K562 (cell line): Measurements from ENCODE around the gene ECE2. TPM values are rescaled to one million over a fixed set of nuclear protein-coding genes. Genes with fewer than 3 reads are reported as not detected.

ENCODE experiments used
- ADNP ChIP-seq: fragments of 200-800 bp; sonication (Bioruptor generic); IDR thresholded peaks from 2 replicates; pipeline ENCODE4 v1.6.1; 2016; ENCODE audit warnings: missing genetic modification characterization, missing compliant biosample characterization
- AFF4 ChIP-seq: sonication (generic); formaldehyde crosslinking; IDR thresholded peaks from 2 replicates; pipeline ENCODE4 v1.8.0; 2023; ENCODE audit warnings: mild to moderate bottlenecking, missing genetic modification reagents
- E4F1 ChIP-seq: fragments of 250-450 bp; sonication (Bioruptor Pico); IDR thresholded peaks from 2 replicates; pipeline ENCODE4 v1.5.0; 2021; ENCODE audit warnings: mild to moderate bottlenecking, borderline replicate concordance
- ETV6 ChIP-seq, 3 experiments: fragments of 150-350 bp in 1 of 3; sonication (generic) in 1 of 3; formaldehyde crosslinking in 1 of 3; IDR thresholded peaks; 2 replicates each; pipeline versions ENCODE4 v1.6.1 to v1.8.0; 2014 to 2022; ENCODE audit warnings: borderline replicate concordance in 2 of 3, low read depth in 2 of 3, antibody characterized with exemption in 1 of 3, low read length in 1 of 3, mild to moderate bottlenecking in 1 of 3, missing genetic modification reagents in 1 of 3
- FOXP1 ChIP-seq: sonication (generic); formaldehyde crosslinking; IDR thresholded peaks from 2 replicates; pipeline ENCODE4 v1.8.0; 2022; ENCODE audit warnings: mild to moderate bottlenecking, missing genetic modification reagents
- GTF2F1 ChIP-seq: IDR thresholded peaks from 2 replicates; pipeline ENCODE4 v1.6.1; 2011; ENCODE audit warnings: low read depth, low read length, improper control_type of control experiment
- HSF4 ChIP-seq: fragments of 250-450 bp; sonication (Bioruptor Pico); IDR thresholded peaks from 2 replicates; pipeline ENCODE4 v2.1.2; 2022; ENCODE audit warnings: mild to moderate bottlenecking, moderate library complexity, borderline replicate concordance
- KAT8 ChIP-seq: fragments of 450-650 bp; IDR thresholded peaks from 2 replicates; pipeline ENCODE4 v1.6.1; 2016; ENCODE audit warnings: low read depth, mild to moderate bottlenecking
- KLF10 ChIP-seq: fragments of 250-450 bp; sonication (Bioruptor Pico); IDR thresholded peaks from 2 replicates; pipeline ENCODE4 v1.6.1; 2021; ENCODE audit warnings: matching md5 sums
- POLR3G ChIP-seq: IDR thresholded peaks from 2 replicates; pipeline ENCODE4 v1.6.1; 2011; ENCODE audit not compliant: insufficient read length, insufficient replicate concordance; ENCODE audit errors: extremely low read depth
- PRPF4 ChIP-seq: fragments of 200-400 bp; formaldehyde crosslinking; IDR thresholded peaks from one replicate; pipeline ENCODE4 v1.6.1; 2017; ENCODE audit warnings: low read length, low read depth, mild to moderate bottlenecking; ENCODE audit not compliant: insufficient read depth, poor library complexity, severe bottlenecking
- SRSF9 ChIP-seq: fragments of 200-400 bp; formaldehyde crosslinking; IDR thresholded peaks from 2 replicates; pipeline ENCODE4 v1.6.1; 2017; ENCODE audit warnings: low read depth, low read length, borderline replicate concordance
- TCF7L2 ChIP-seq: fragments of 150-350 bp; IDR thresholded peaks from 2 replicates; pipeline ENCODE4 v1.6.1; 2016; ENCODE audit warnings: low read depth, mild to moderate bottlenecking, low read length, moderate library complexity
- ZC3H11A ChIP-seq: IDR thresholded peaks from 2 replicates; pipeline ENCODE4 v1.6.1; 2012; ENCODE audit warnings: low read depth, low read length, improper control_type of control experiment
- ZKSCAN8 ChIP-seq: fragments of 200-800 bp; sonication (Bioruptor generic); IDR thresholded peaks from 2 replicates; pipeline ENCODE4 v1.6.1; 2016; ENCODE audit warnings: missing genetic modification characterization, missing compliant biosample characterization
- ZNF212 ChIP-seq: fragments of 450-650 bp; formaldehyde crosslinking; IDR thresholded peaks from 2 replicates; pipeline ENCODE4 v1.4.0; 2020; ENCODE audit warnings: mild to moderate bottlenecking
- ZNF764 ChIP-seq: fragments of 250-450 bp; sonication (Bioruptor Pico); IDR thresholded peaks from 2 replicates; pipeline ENCODE4 v1.4.0; 2020; ENCODE audit warnings: low read depth, mild to moderate bottlenecking, moderate library complexity
- polyA plus RNA-seq, 8 experiments: library from polyadenylated mRNA; depleted of rRNA in 4 of 8; stranded (reverse) in 5 of 8; unstranded in 3 of 8; fragments of >200 nt; fragmentation: Nextera tagmentation in 2 of 8; fragmentation: Illumina TruSeq in 1 of 8; extraction: Ambion mirVana in 2 of 8; extraction: Trizol in 1 of 8; gene quantifications; 2 replicates each; pipeline versions ENCODE4 v1.2.1 to v1.2.3, GENCODE V29; 2011 to 2014; ENCODE audit warnings: inconsistent platforms in 1 of 8, missing spikeins in 1 of 8
- total RNA-seq, 7 experiments: library from RNA; depleted of rRNA in 6 of 7; stranded (reverse); fragments of >200 nt in 6 of 7; fragmentation: Illumina TruSeq in 2 of 7; extraction: Trizol in 2 of 7; gene quantifications; 2 replicates each; pipeline versions ENCODE4 v1.2.1 to v1.2.3, GENCODE V29; 2011 to 2021; ENCODE audit warnings: low replicate concordance in 1 of 7
- TF ChIP-seq, protein P1 (sequence below): fragments of 200-400 bp; formaldehyde crosslinking; IDR thresholded peaks from 2 replicates; pipeline ENCODE4 v1.6.1; 2017; ENCODE audit warnings: mild to moderate bottlenecking, low read depth, low read length, moderate library complexity

ECE2 gene
- total and polyA plus RNA-seq, 9 of the 15 experiments (the other 6 are each of a cell fraction or from before 2014, with no cell fraction given) = not detected

- no peak for TF ChIP-seq ETV6 (IDR thresholded peaks at IDR 0.05; ENCODE audit: borderline replicate concordance in 1 of 2, low read depth in 2 of 2, low read length in 1 of 2)
- TF ChIP-seq ETV6 (CRISPR knock-in tag; IDR thresholded peaks at IDR 0.05; ENCODE audit: borderline replicate concordance) = peak; percentile 59; the same call in 1 of the 2 replicates
- no peak for TF ChIP-seq ZNF764 (CRISPR knock-in tag)
- TF ChIP-seq TCF7L2 = no peak
- no peak for TF ChIP-seq ZKSCAN8 (CRISPR knock-in tag)
- peak; percentile 62 for TF ChIP-seq PRPF4
- TF ChIP-seq POLR3G = no peak
- peak; percentile 61; the same call in 1 of the 2 replicates for TF ChIP-seq AFF4
- TF ChIP-seq ZC3H11A = no peak
- TF ChIP-seq, protein P1, sequence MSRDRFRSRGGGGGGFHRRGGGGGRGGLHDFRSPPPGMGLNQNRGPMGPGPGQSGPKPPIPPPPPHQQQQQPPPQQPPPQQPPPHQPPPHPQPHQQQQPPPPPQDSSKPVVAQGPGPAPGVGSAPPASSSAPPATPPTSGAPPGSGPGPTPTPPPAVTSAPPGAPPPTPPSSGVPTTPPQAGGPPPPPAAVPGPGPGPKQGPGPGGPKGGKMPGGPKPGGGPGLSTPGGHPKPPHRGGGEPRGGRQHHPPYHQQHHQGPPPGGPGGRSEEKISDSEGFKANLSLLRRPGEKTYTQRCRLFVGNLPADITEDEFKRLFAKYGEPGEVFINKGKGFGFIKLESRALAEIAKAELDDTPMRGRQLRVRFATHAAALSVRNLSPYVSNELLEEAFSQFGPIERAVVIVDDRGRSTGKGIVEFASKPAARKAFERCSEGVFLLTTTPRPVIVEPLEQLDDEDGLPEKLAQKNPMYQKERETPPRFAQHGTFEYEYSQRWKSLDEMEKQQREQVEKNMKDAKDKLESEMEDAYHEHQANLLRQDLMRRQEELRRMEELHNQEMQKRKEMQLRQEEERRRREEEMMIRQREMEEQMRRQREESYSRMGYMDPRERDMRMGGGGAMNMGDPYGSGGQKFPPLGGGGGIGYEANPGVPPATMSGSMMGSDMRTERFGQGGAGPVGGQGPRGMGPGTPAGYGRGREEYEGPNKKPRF = no peak
- TF ChIP-seq HSF4 (CRISPR knock-in tag) = no peak
- TF ChIP-seq KAT8 = no peak
- TF ChIP-seq FOXP1 = peak; percentile 49; the same call in 1 of the 2 replicates
- TF ChIP-seq E4F1 (CRISPR knock-in tag) = no peak
- TF ChIP-seq ADNP = no peak
- TF ChIP-seq GTF2F1 = no peak
- no peak for TF ChIP-seq SRSF9
- no peak for TF ChIP-seq ZNF212 (CRISPR knock-in tag)
- TF ChIP-seq KLF10 (CRISPR knock-in tag) = no peak
Observed at GRCh38 chr3:184314700-184315542, 39.1 kb downstream of the ECE2 start (continued).
